ENCODE results near the gene CYFIP1. TPM values are rescaled to one million over a fixed set of nuclear protein-coding genes. Genes with fewer than 3 reads are reported as not detected.

CYFIP1 gene
- total and polyA plus RNA-seq, 2 of the 13 experiments (the other 11 are each of a cell fraction or from before 2014, with no cell fraction given): 38.1 to 58.3 TPM

DNA sequence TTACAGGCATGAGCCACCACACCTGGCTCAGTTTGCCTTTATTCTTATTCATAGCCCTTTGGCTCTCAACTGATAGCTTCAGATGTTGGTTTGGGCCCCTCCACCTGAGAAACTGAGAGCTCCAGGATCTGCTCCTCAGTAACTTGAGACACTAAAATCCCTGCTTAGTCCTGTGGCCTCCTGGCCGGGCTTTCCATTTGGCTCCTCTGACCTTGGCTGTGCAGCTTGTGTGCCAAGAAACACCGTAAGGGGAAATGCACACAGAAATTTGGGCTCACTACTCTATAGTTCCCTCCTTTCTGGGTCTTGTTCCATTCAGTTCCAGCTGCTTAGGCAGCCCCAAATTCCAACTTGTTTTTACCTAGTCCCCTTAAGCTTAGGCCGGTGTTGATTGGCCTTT, 116.8 kb downstream of the CYFIP1 start:
- POLR2A ChIA-PET: no interaction called here
- no peaks in the 10 kb centered on the region for H3K9me3 ChIP-seq (ENCODE audit: low read length)
- DNase-seq (ENCODE audit: low spot score): no peak
- H3K4me1 ChIP-seq (ENCODE audit: insufficient read depth, low read length): no peaks in the 10 kb centered on the region
- intact Hi-C loops (cut with micrococcal nuclease; ENCODE audit: unreplicated experiment) (no loop called here), in situ Hi-C loops (cut with HindIII; ENCODE audit: extremely low pct_ligation_motif_present, low pct_unique_long_range_greater_than_20kb) (loop anchor here (5.0 kb wide), 1 partner anchor 49 kb away; no protein-coding TSS in a partner anchor)
- no peaks in the 10 kb centered on the region for H4K20me1 ChIP-seq (ENCODE audit: insufficient read depth, low read length)
- H3K4me3 ChIP-seq (replicated peaks in 1 of 3; ENCODE audit: insufficient read depth in 1 of 3, low read depth in 2 of 3, low read length in 3 of 3): no peak overlapping the region
- H3K36me3 ChIP-seq (replicated peaks in 1 of 2; ENCODE audit: control insufficient read depth in 1 of 2, insufficient read depth in 2 of 2, low read length in 2 of 2): peaks cover 4 to 81% of the 10 kb centered on the region in 2 experiments
- BruUV-seq (replicated peaks): no TSS peak
- H3K27me3 ChIP-seq (ENCODE audit: control insufficient read depth in 1 of 2, insufficient read depth in 2 of 2, low read length in 2 of 2): no peaks in the 10 kb centered on the region
- H3K4me2 ChIP-seq (ENCODE audit: low read depth, low read length): no peak overlapping the region
- CTCF ChIA-PET (ENCODE audit: low intra/inter-chr PET ratio, low total read pairs): no interaction called here
- no peak for ATAC-seq
- no peak overlapping the region for H3K27ac ChIP-seq (ENCODE audit: extremely low read length, insufficient read depth, low read length)
- H3K79me2 ChIP-seq (ENCODE audit: insufficient read depth, low read length): no peaks in the 10 kb centered on the region
- WGBS (ENCODE audit: low lambda C conversion rate): 93% methylated on average over 3 of the region's 3 CpGs
- FAIRE-seq: no peak
- TF ChIP-seq PHF8 (CRISPR knock-in tag; IDR thresholded peaks at IDR 0.05): no peak
- no peak for TF ChIP-seq TOE1 (CRISPR knock-in tag; IDR thresholded peaks at IDR 0.05)
- no peak for TF ChIP-seq ZNF563 (CRISPR knock-in tag; IDR thresholded peaks at IDR 0.05)
- TF ChIP-seq, protein P1, sequence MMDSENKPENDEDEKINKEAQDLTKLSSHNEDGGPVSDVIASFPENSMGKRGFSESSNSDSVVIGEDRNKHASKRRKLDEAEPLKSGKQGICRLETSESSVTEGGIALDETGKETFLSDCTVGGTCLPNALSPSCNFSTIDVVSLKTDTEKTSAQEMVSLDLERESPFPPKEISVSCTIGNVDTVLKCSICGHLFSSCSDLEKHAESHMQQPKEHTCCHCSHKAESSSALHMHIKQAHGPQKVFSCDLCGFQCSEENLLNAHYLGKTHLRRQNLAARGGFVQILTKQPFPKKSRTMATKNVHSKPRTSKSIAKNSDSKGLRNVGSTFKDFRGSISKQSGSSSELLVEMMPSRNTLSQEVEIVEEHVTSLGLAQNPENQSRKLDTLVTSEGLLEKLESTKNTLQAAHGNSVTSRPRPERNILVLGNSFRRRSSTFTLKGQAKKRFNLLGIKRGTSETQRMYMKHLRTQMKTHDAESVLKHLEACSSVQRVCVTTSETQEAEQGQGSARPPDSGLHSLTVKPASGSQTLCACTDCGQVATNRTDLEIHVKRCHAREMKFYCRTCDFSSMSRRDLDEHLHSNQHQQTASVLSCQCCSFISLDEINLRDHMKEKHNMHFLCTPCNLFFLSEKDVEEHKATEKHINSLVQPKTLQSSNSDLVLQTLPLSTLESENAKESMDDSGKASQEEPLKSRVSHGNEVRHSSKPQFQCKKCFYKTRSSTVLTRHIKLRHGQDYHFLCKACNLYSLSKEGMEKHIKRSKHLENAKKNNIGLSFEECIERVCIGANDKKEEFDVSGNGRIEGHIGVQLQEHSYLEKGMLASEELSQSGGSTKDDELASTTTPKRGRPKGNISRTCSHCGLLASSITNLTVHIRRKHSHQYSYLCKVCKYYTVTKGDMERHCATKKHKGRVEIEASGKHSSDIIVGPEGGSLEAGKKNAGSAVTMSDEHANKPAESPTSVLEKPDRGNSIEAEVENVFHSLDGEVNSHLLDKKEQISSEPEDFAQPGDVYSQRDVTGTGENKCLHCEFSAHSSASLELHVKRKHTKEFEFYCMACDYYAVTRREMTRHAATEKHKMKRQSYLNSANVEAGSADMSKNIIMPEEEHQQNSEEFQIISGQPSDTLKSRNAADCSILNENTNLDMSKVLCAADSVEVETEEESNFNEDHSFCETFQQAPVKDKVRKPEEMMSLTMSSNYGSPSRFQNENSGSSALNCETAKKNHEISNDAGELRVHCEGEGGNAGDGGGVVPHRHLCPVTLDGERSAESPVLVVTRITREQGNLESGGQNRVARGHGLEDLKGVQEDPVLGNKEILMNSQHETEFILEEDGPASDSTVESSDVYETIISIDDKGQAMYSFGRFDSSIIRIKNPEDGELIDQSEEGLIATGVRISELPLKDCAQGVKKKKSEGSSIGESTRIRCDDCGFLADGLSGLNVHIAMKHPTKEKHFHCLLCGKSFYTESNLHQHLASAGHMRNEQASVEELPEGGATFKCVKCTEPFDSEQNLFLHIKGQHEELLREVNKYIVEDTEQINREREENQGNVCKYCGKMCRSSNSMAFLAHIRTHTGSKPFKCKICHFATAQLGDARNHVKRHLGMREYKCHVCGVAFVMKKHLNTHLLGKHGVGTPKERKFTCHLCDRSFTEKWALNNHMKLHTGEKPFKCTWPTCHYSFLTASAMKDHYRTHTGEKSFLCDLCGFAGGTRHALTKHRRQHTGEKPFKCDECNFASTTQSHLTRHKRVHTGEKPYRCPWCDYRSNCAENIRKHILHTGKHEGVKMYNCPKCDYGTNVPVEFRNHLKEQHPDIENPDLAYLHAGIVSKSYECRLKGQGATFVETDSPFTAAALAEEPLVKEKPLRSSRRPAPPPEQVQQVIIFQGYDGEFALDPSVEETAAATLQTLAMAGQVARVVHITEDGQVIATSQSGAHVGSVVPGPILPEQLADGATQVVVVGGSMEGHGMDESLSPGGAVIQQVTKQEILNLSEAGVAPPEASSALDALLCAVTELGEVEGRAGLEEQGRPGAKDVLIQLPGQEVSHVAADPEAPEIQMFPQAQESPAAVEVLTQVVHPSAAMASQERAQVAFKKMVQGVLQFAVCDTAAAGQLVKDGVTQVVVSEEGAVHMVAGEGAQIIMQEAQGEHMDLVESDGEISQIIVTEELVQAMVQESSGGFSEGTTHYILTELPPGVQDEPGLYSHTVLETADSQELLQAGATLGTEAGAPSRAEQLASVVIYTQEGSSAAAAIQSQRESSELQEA (CRISPR knock-in tag; IDR thresholded peaks at IDR 0.05; ENCODE audit: not compliant biosample characterization): no peak
- no peak for TF ChIP-seq MEIS1 (CRISPR knock-in tag; IDR thresholded peaks at IDR 0.05; ENCODE audit: borderline replicate concordance)
- TF ChIP-seq RAD21 (CRISPR knock-in tag; IDR thresholded peaks at IDR 0.05): no peak
- TF ChIP-seq ZNF83 (CRISPR knock-in tag; IDR thresholded peaks at IDR 0.05; ENCODE audit: borderline replicate concordance): no peak
- TF ChIP-seq, protein P2, sequence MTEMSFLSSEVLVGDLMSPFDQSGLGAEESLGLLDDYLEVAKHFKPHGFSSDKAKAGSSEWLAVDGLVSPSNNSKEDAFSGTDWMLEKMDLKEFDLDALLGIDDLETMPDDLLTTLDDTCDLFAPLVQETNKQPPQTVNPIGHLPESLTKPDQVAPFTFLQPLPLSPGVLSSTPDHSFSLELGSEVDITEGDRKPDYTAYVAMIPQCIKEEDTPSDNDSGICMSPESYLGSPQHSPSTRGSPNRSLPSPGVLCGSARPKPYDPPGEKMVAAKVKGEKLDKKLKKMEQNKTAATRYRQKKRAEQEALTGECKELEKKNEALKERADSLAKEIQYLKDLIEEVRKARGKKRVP (CRISPR knock-in tag; IDR thresholded peaks at IDR 0.05): no peak
- no peak for TF ChIP-seq ZNF234 (CRISPR knock-in tag; conservative IDR thresholded peaks at IDR 0.05)
- no peak for TF ChIP-seq SMAD9 (CRISPR knock-in tag; IDR thresholded peaks at IDR 0.05)
- TF ChIP-seq NFE2L2 (IDR thresholded peaks at IDR 0.05; ENCODE audit: low read length): no peak
- TF ChIP-seq ZNF672 (CRISPR knock-in tag; IDR thresholded peaks at IDR 0.05): no peak
- TF ChIP-seq ARHGAP35 (CRISPR knock-in tag; IDR thresholded peaks at IDR 0.05; ENCODE audit: borderline replicate concordance): no peak
- no peak for TF ChIP-seq NFYC (CRISPR knock-in tag; IDR thresholded peaks at IDR 0.05)
- TF ChIP-seq, protein P3, sequence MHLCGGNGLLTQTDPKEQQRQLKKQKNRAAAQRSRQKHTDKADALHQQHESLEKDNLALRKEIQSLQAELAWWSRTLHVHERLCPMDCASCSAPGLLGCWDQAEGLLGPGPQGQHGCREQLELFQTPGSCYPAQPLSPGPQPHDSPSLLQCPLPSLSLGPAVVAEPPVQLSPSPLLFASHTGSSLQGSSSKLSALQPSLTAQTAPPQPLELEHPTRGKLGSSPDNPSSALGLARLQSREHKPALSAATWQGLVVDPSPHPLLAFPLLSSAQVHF (CRISPR knock-in tag; IDR thresholded peaks at IDR 0.05): no peak
- TF ChIP-seq SMARCC2 (IDR thresholded peaks at IDR 0.05): no peak
- no peak for TF ChIP-seq TARDBP (CRISPR knock-in tag; IDR thresholded peaks at IDR 0.05)
- no peak overlapping the region for H3K9ac ChIP-seq (ENCODE audit: insufficient read depth, low read depth, low read length)
- H2AFZ ChIP-seq (ENCODE audit: low read length): no peak overlapping the region
